SK-N-SH (cell line): ENCODE measurements around the gene RGS7. TPM values are rescaled to one million over a fixed set of nuclear protein-coding genes. Genes with fewer than 3 reads are reported as not detected.

Source experiments
- CTCF ChIA-PET: fragments of 300-600, 350-600 bp; formaldehyde crosslinking; extraction: SDS; loops from one replicate; lab custom pipeline; 2021; lab: Yijun Ruan, JAX
- POLR2A ChIA-PET: fragments of 350-600 bp; sonication (Branson Sonifier 250); formaldehyde crosslinking; extraction: SDS; loops from one replicate; lab custom pipeline; 2020; ENCODE audit warnings: antibody characterized with exemption, inconsistent platforms; lab: Yijun Ruan, JAX
- DNase-seq: peaks from one replicate; pipeline ENCODE4 v3.0.0; 2012
- H2AFZ ChIP-seq: fragments of 200-600 bp; sonication (generic); 2 replicates; pipeline ENCODE4 v1.8.1; 2016; ENCODE audit warnings: antibody characterized with exemption, mild to moderate bottlenecking, low read depth
- H3F3A ChIP-seq: fragments of 200-600 bp; sonication (generic); replicated peaks from 2 replicates; pipeline ENCODE3; 2016; ENCODE audit warnings: antibody characterized with exemption, mild to moderate bottlenecking; ENCODE audit not compliant: insufficient read depth
- H3K27ac ChIP-seq, 2 experiments: fragments of 200-500 bp in 1 of 2; fragments of 200-600 bp in 1 of 2; sonication (Bioruptor generic) in 1 of 2; sonication (generic), shearing (Covaris generic) in 1 of 2; 2 replicates each; pipeline versions ENCODE4 v1.5.1 to v1.6.1; 2014 to 2016; ENCODE audit warnings: low read depth in 2 of 2, inconsistent platforms in 1 of 2, low read length in 1 of 2, mild to moderate bottlenecking in 1 of 2, mixed read lengths in 1 of 2
- H3K27me3 ChIP-seq: fragments of 200-600 bp; sonication (generic), shearing (Covaris generic); 2 replicates; pipeline ENCODE4 v1.6.1; 2016; ENCODE audit warnings: mixed run types; ENCODE audit not compliant: insufficient read depth
- H3K36me3 ChIP-seq, 2 experiments: fragments of 200-500 bp in 1 of 2; fragments of 200-600 bp in 1 of 2; sonication (Bioruptor generic) in 1 of 2; sonication (generic) in 1 of 2; replicated peaks in 1 of 2; 2 replicates each; pipeline versions ENCODE3 to v1.5.1; 2014 to 2016; ENCODE audit warnings: low read length in 1 of 2, mild to moderate bottlenecking in 1 of 2; ENCODE audit not compliant: insufficient read depth in 2 of 2, control insufficient read depth in 1 of 2
- H3K4me1 ChIP-seq, 2 experiments: fragments of 200-500 bp in 1 of 2; fragments of 200-600 bp in 1 of 2; sonication (Bioruptor generic) in 1 of 2; sonication (generic), shearing (Covaris generic) in 1 of 2; 2 replicates each; pipeline versions ENCODE4 v1.5.1 to v1.6.1; 2014 to 2016; ENCODE audit warnings: low read depth in 1 of 2, low read length in 1 of 2, mixed run types in 1 of 2; ENCODE audit not compliant: insufficient read depth in 2 of 2, control insufficient read depth in 1 of 2
- H3K4me2 ChIP-seq: fragments of 200-600 bp; sonication (generic), shearing (Covaris generic); 2 replicates; pipeline ENCODE4 v1.6.1; 2017; ENCODE audit warnings: mixed run types
- H3K4me3 ChIP-seq, 2 experiments: fragments of 200-500 bp in 1 of 2; fragments of 200-600 bp in 1 of 2; sonication (Bioruptor generic) in 1 of 2; sonication (generic), shearing (Covaris generic) in 1 of 2; 2 replicates each; pipeline versions ENCODE4 v1.5.1 to v1.8.1; 2014 to 2016; ENCODE audit warnings: low read depth in 2 of 2, inconsistent platforms in 1 of 2, low read length in 1 of 2, mild to moderate bottlenecking in 1 of 2, mixed read lengths in 1 of 2, moderate library complexity in 1 of 2
- H3K79me2 ChIP-seq: fragments of 200-600 bp; sonication (generic); 2 replicates; pipeline ENCODE4 v1.8.1; 2017; ENCODE audit warnings: mild to moderate bottlenecking; ENCODE audit not compliant: insufficient read depth
- H3K9ac ChIP-seq: fragments of 200-600 bp; sonication (generic); 2 replicates; pipeline ENCODE4 v1.6.1; 2017; ENCODE audit warnings: mixed run types
- H3K9me2 ChIP-seq: fragments of 200-600 bp; sonication (generic); 2 replicates; pipeline ENCODE4 v1.6.1; 2017; ENCODE audit warnings: mixed run types
- H3K9me3 ChIP-seq: fragments of 200-600 bp; sonication (generic); 2 replicates; pipeline ENCODE4 v1.6.1; 2017; ENCODE audit warnings: mixed run types, mild to moderate bottlenecking, moderate library complexity
- H4K20me1 ChIP-seq: fragments of 200-600 bp; sonication (generic); 2 replicates; pipeline ENCODE4 v1.6.1; 2017; ENCODE audit warnings: mild to moderate bottlenecking, mixed run types; ENCODE audit not compliant: insufficient read depth
- ELF1 ChIP-seq: IDR thresholded peaks from 2 replicates; pipeline ENCODE4 v1.4.0; 2012
- FOXJ3 ChIP-seq: sonication (generic); formaldehyde crosslinking; IDR thresholded peaks from 2 replicates; pipeline ENCODE4 v1.5.1; 2020; ENCODE audit warnings: mild to moderate bottlenecking, missing genetic modification reagents
- GABPA ChIP-seq: IDR thresholded peaks from 2 replicates; pipeline ENCODE4 v1.4.0; 2012; ENCODE audit warnings: low read depth, mild to moderate bottlenecking
- GATA2 ChIP-seq: sonication (generic); formaldehyde crosslinking; IDR thresholded peaks from 2 replicates; pipeline ENCODE4 v1.5.0; 2020; ENCODE audit warnings: mild to moderate bottlenecking, missing genetic modification reagents
- IRF3 ChIP-seq: fragments of 150-350 bp; IDR thresholded peaks from 2 replicates; pipeline ENCODE4 v1.6.1; 2016; ENCODE audit warnings: mild to moderate bottlenecking, low read depth, low read length
- MAX ChIP-seq: IDR thresholded peaks from 2 replicates; pipeline ENCODE4 v1.4.0; 2012; ENCODE audit warnings: low read depth
- MEF2A ChIP-seq: IDR thresholded peaks from 2 replicates; pipeline ENCODE4 v1.4.0; 2012; ENCODE audit warnings: low read depth, borderline replicate concordance
- MXI1 ChIP-seq: IDR thresholded peaks from 2 replicates; pipeline ENCODE4 v1.6.1; 2012; ENCODE audit warnings: mild to moderate bottlenecking, low read depth, low read length, improper control_type of control experiment
- NFIC ChIP-seq: IDR thresholded peaks from 2 replicates; pipeline ENCODE4 v1.4.0; 2012; ENCODE audit warnings: borderline replicate concordance
- RXRA ChIP-seq: IDR thresholded peaks from 2 replicates; pipeline ENCODE4 v1.4.0; 2012; ENCODE audit warnings: low read depth, mild to moderate bottlenecking, borderline replicate concordance
- SIN3A ChIP-seq: IDR thresholded peaks from 2 replicates; pipeline ENCODE4 v1.6.1; 2012; ENCODE audit warnings: low read depth, mild to moderate bottlenecking, low read length, moderate library complexity, borderline replicate concordance
- SMC3 ChIP-seq: IDR thresholded peaks from 2 replicates; pipeline ENCODE4 v1.6.1; 2012; ENCODE audit warnings: low read depth, low read length, improper control_type of control experiment
- TCF12 ChIP-seq: IDR thresholded peaks from 2 replicates; pipeline ENCODE4 v1.4.0; 2012
- YY1 ChIP-seq: IDR thresholded peaks from 2 replicates; pipeline ENCODE4 v1.4.0; 2012; ENCODE audit warnings: low read depth, mild to moderate bottlenecking
- WGBS: methylation state at CpG from one replicate; pipeline ENCODE4 v1.1.6; 2017; ENCODE audit warnings: low lambda C conversion rate; 5-methylcytosine and 5-hydroxymethylcytosine counted together
- polyA plus RNA-seq, 3 experiments: library from polyadenylated mRNA; depleted of rRNA; stranded (reverse); fragments of >200 nt; gene quantifications; 2 replicates each; pipeline ENCODE4 v1.2.3, GENCODE V29; 2012

RGS7 gene
- polyA plus RNA-seq, 1 of the 3 experiments (the other 2 are of a cell fraction): 0.36 TPM

DNA sequence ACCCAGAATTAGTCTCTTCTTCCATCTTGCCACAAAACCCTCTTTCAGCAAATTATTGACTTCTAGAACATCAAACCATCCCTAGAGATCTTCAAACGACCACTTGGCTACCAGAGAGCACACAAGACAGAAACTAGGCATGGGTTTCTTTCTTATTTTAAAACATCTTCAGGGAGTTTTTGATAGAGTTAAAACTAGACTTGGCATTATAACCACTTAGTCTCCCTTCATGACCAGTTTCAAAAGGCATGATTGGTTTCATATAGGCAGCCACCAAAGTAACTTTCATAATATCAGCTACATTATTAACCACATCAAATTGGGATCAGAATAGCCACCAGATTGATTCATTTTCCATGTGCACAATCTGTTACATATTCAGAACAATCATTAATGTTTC is 376.7 kb downstream of the RGS7 start:
- CTCF ChIA-PET: interaction anchor here (1.2 to 1.4 kb wide), 2 partner anchors 11 to 26 kb away, joined by 3 to 4 read pairs; no protein-coding TSS in a partner anchor
- Histone ChIP-seq H3F3A (no peaks in the 10 kb centered on the region), H3K4me1 (no peaks in the 10 kb centered on the region), H2AFZ (no peak overlapping the region), H3K27ac (no peak overlapping the region), H3K4me2 (no peak overlapping the region), H4K20me1 (no peaks in the 10 kb centered on the region), H3K4me3 (no peak overlapping the region), H3K79me2 (no peaks in the 10 kb centered on the region), H3K9me3 (no peaks in the 10 kb centered on the region), H3K27me3 (no peaks in the 10 kb centered on the region), H3K9me2 (no peaks in the 10 kb centered on the region), H3K36me3 (no peaks in the 10 kb centered on the region), H3K9ac (no peak overlapping the region)
- no peak for DNase-seq
- no peak for TF ChIP-seq SMC3
- no peak for TF ChIP-seq ELF1
- no peak for TF ChIP-seq YY1
- no peak for TF ChIP-seq SIN3A
- no peak for TF ChIP-seq FOXJ3 (CRISPR knock-in tag)
- no peak for TF ChIP-seq IRF3
- TF ChIP-seq NFIC: no peak
- no peak for TF ChIP-seq MAX
- TF ChIP-seq GATA2 (CRISPR knock-in tag): no peak
- TF ChIP-seq MEF2A: no peak
- no peak for TF ChIP-seq MXI1
- no peak for TF ChIP-seq TCF12
- no peak for TF ChIP-seq GABPA
- POLR2A ChIA-PET: no interaction called here
- WGBS: 9% methylated on average over 1 of the region's 1 CpG

- Histone ChIP-seq H3K9me2 (no peaks in the 10 kb centered on the region), H3K36me3 (no peaks in the 10 kb centered on the region)
- DNase-seq: no peak
- ChIA-PET POLR2A (no interaction called here), CTCF (no interaction called here)
- no peak for TF ChIP-seq RXRA
- TF ChIP-seq, all 33 proteins: peak for 0
- H4K20me1 ChIP-seq: no peaks in the 10 kb centered on the region
- H3K4me2 ChIP-seq: no peak overlapping the region
- H3K79me2 ChIP-seq: no peaks in the 10 kb centered on the region
- no peak overlapping the region for H3K4me3 ChIP-seq
- 48% methylated on average over 1 of the region's 1 CpG for WGBS
- H3K27ac ChIP-seq: no peak overlapping the region
- H3K9ac ChIP-seq: no peak overlapping the region
- no peaks in the 10 kb centered on the region for H3K9me3 ChIP-seq
- H3K27me3 ChIP-seq: no peaks in the 10 kb centered on the region
- H2AFZ ChIP-seq: no peak overlapping the region
- no peaks in the 10 kb centered on the region for H3K4me1 ChIP-seq
- H3F3A ChIP-seq: no peaks in the 10 kb centered on the region
These were observed 380.3 kb downstream of the RGS7 start for GRCh38 chr1:240976685-240977084.
